Activated naive CD4-positive, alpha-beta T cell treated with anti-CD3 and anti-CD28 coated beads, Interleukin-2, amount 50 U/mL, for 16 hours (primary cell): ENCODE results near the gene C9orf50.
A peak's percentile ranks its signal among the peaks of the same experiment; 100 is the strongest.

Source experiments
- DNase-seq: peaks from one replicate; pipeline ENCODE4 v3.0.0-alpha.2; 2020

C9orf50 gene

DNA sequence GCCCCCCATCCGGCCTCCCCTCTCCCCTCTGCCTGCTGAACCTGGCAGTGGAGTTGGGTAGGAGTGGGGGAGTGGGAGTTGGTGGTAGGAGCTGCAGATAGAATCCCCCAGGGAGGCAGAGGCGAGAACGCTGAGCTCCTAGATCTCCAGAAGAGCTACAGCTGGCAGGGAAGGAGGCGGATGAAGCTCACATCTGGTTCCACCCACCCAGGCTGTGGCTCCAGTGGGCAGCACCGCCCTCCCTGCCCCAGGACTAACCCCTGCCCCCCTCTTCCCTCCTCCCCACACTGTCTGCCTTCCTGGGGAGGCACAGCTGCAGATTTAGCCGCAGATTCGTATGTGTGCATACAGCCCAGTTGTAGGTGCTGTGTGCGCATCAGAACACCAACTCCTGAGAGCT lies 34.2 kb downstream of the C9orf50 start:
- DNase-seq = no peak

DNA sequence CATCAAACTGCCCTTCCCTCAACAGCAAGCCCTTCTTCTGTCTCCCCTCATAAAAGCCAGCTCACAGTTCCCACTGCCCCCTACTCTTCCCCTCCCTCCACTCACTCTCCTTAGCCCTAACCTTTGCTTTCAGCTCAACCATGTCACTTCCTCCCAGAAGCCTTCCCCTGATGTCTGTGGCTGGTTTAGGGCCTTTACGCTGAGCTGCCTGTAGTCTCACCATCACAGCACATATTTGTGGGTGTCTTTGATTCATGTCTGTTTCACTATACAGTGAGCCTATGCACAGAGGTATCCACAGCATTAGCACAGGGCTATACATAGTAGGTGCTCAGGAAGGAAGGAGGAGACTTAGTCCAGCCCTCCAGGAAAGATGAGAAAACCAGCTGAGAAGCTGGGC lies 34.7 kb downstream of the C9orf50 start:
- DNase-seq = no peak

DNA sequence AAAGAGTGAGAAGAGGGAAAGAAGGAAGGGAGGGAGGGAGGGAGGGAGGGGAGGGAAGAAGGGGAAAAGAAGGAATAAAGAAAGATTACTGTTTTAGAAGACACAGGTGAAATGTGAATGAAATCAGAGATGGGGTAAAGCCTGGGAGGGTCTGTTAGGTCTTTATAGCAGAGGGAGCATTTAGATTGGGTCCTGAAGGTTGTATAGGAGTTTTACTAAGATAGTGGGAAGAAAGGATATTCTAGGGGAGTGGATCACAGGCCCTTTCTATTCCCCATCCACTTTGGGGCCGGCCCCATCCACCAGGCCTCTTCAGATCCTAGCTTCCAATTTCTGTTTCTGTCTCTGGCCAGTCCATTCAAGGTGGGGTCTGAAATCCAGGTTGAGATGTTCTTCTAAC lies 35.5 kb downstream of the C9orf50 start:
- DNase-seq = no peak

DNA sequence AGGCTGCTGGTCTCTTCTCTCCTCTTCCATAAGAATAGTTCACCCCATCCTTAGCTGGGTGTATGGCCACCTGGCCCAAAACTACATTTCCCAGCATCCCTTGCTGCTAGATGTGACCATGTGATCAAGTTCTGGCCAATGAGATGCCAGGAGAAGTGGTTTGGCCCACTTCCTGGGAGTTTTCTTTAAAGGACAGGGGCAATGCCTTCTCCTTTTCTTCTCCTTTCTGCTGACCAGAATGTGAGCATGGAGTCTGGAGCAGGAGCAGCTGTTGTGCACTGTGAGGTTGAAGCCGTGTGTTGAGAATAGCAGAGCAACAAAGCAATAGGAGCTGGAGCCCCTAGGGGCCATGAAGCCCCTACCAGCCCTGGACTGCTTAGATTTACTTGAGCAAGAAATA lies 36.8 kb downstream of the C9orf50 start:
- peak; percentile 57 for DNase-seq

DNA sequence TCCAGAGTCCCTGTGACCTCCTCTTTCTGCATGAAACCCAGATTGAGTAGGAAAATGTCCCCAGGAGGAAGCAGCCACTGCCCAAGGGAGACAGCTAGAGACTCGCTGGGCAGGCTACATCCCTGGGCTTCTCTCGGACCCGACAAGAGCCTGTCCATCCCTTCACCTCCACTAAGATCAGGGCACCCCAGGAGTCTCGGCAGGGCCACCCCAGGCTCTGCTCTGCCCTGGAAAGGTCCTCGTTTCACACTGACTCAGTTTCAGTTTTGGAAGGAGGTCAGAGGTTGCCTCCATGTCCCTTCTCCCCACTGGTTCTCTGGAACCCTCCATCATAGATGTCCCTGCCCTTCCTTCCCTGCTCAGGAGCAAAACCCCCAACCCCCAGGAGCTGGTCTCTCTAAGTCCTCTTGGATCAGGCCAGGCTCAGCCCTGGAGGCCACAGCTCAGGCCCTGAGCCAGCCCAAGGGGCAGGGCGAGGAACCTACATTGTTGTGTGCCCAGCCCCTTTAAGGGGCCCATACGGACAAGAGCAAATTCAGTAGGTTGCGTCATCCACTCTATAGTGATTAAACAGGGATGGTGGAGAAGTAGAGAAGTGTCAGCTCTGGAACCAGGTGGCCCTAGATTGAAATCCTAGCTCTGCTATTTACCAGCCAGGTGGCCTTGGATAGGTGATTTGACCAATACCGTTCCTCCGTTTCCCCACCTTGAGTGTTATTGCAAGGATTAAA lies 37.4 kb downstream of the C9orf50 start:
- DNase-seq = no peak

DNA sequence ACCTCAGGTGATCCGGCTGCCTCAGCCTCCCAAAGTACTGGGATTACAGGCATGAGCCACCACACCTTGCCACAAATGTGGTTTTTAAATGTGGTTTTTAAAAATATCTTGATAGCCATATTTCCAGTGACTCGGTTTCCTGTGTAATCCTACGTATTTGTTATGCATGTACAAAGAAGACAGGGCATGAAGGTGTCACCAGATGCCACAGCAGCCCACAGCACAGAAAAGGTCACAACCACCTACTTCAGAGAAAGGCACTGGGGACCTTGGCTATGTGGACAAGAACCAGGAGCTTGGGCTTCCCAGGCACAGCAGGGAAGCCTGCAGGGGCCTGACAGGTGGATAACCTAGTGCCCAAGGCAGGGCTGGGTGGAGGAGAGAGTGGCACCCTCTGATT lies 38.0 kb downstream of the C9orf50 start:
- no peak for DNase-seq

DNA sequence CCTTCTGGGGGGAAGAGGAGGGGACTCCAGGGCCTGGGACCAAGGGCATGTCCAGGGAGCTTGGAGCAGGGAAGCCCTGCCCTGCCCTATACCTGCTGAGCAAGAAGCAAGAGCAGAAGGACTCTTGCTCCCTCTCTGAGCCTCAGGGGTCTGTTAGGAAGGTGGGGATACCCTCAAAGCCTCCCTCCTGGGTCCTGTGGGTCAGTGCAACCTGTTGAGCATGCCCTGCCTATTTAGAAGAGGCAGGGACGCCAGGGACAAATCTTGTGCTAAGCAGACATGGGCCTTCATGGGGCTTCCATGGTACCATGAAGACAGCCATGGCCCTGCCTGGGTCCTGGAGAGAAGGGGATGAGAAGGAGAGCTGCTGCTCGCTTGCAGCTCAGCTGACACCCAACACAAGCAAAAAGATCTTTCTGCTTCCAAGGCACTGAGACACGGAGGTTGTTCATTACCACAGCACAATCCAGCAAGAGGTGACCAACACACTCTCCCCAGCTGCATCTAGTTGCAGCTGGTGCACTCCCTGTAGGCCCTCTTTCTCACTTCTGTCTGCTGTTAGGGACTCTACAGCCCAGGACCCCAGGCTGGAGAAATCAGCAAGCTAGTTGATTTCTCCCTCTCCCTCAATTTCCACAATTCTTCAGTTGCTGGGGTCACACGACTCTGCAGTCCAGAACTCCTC lies 39.3 kb downstream of the C9orf50 start:
- DNase-seq = no peak

DNA sequence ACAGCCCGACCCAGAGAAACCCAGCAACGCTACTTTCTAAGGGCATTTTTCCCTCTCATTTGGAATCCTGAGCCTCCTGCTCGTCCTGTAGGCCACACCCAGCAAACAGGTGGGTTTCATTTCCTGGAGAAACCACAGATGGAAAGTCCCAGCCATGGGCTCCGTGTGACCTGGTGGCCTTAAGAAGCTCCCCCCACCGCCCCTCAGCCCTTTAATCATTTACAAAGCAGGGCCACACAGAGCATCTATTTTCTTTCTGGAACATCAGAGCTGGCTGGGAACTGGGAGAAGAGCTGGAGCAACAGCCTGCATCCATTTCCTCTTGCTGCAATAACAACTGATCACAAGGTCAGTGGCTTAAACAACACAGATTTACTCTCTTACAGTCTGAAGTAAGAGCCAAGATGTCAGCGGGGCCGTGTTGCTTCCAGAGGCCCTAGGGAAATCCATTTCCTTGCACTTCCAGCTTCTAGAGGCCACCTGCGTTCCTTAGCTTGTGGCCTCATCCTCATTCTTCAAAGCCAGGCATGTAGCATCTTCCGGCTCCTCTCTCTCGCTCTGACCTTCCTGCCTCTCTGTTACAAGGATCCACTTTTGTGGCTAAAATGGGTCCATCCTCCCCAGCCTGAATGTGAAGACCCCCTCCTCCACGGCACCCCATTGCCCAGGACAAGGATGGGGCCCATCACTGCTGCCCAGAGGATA lies 40.5 kb downstream of the C9orf50 start:
- no peak for DNase-seq

DNA sequence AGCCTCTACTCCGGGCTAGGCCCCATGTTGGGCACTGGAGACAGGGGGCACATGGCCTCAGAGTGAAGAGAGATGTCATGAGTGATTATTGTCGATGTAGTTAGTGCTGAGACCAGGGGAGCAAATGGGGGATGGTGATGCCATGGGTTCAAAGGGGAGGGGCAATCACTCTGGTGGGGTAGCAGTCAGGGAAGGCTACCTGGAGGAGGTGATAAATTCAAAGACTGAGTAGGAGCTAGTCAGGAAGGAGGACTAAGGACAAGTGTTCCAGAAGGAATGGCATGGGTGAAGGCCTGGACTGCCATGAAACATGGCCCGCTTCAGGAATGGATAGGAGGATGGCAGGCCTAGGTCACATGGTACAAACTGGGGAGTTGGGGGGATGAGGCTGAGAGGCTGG lies 41.6 kb downstream of the C9orf50 start:
- no peak for DNase-seq

DNA sequence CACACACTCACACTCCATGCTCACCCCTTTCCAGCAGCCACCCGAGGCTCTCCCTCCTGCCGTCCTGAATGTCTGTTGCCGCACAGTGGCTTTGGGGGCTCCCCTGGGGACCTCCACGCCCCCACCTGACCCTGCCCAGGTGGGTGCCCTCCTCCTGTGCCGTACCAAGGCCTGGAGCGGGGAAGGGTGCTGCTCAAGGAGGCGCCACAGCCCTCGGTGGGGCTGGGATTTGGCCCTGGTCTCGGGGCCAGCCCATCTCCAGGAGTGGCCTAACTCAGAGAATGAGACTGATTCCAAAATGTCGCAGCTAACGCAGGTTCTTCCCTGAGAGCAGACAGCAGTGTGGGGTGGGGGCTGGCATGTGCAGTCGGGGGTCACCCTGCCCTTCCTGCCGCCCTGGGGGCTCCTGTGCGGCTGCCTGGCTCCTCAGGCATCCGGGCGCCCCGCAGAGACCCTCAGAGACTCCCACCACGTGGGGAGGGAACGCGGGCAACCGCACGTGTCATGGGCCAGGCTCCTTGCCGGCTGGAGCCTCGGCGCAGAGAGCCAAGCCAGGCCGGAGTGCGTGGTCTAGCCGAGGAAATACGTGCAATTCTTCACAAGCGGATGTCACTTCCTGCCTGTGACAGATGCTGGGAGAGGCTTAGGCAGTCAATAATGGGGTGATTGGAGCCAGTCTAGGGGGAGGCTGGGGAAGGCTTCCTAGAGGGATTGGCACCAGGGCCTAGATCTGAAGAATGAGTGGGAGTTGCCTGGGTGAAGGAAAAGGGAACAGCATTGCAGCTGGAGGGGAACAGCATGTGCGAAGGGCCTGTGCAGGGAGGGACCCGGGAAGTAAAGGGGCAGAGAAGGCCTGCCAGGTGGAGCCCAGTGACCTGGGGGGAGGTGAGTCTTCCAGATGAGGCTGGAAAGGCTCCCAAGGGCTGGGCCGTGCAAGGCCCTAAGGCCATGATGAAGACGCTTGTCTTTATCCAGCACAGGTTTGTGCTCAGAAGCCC lies 44.1 kb downstream of the C9orf50 start:
- no peak for DNase-seq

DNA sequence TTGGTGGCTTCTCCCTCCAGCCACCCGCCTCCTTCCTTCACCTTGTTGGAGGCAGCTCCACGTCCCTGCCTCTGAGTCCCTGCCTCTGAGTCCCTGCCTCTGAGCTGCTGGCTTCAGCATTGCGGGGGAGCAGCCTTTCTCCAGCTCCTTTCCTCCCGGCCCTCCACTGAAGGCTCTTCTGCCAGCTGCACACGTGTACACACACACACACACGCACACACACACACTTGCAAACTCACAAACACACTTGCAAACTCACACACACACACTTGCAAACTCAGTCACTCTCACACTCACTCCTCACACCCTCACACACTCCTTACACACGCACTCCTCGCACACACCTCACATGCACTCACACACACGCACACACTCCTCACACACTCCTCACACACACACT lies 45.1 kb downstream of the C9orf50 start:
- no peak for DNase-seq

DNA sequence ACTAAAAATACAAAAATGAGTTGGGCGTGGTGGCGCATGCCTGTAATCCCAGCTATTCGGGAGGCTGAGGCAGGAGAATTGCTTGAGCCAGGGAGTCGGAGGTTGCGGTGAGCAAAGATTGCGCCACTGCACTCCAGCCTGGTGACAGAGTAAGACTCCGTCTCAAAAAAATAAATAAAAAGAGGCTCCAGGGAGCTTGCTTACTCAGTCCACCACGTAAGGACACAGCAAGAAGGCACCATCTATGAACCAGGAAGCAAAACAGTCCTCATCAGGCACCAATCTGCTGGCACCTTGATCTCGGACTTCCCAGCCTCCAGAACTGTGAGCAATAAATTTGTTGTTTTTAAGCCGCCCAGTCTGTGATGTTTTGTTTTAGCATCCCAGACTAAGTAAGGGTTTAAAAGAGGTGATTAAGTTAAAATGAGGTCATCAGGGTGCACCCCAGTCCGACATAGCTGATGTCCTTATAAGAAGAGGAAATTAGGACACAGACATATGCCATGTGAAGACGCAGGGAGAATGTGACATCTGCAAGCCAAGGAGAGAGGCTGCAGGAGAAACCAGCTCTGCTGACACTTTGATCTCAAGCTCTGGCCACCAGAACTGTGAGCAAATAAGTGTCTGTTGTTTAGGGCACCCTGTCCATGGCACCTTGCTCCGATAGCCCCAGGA lies 45.9 kb downstream of the C9orf50 start:
- no peak for DNase-seq

DNA sequence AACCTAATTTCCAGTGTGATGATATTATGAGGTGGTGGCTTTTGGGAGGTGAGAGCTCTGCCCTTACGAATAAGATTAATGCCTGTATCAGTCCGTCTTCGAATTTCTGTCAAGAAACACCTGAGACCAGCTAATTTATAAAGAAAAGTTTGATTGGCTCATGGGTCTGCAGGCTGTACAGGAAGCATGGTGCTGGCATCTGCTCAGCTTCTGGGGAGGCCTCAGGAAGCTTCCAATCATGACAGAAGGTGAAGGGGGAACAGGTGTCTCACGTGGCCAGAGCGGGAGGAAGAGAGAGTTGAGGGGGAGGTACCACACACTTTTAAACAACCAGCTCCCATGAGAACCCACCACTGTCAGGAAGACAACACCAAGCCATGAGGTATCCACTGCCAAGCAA lies 46.9 kb downstream of the C9orf50 start:
- no peak for DNase-seq

DNA sequence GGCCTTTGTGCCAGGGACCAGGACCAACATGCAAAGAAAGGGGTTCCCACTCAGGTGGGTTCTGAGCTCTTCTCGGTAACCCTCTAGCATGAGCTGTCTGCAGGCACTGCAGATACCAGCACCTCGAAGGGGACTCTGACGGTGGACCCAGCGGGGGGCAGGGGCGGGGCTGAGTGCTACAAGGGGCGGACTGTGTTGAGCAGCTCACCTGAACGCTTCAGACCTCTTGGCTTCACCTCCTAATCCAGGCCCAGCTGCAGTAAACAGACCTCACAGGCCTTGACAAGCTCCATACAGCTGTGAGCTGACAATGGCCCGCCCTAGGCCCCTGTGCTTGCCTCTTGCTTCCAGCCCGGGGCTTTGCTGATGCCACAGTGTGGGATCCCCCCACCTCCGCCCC lies 48.4 kb downstream of the C9orf50 start:
- no peak for DNase-seq

DNA sequence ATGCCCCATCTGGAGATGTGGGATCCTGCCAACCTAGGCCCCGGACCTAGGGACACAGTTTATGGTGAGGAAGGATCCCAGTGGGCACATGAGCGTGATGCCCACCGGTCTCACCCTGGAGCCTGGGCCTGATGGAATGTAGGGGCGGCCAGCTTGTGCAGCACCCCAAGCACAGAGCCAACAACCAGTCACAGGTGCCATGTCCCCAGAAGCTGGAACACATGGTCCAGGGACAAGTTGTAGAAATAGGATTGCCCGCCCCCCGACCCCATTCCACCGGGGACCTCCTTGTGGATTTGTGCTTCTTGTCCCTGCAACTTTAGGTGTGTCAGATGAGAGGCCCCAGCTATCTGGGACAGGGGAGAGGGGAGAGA lies 48.9 kb downstream of the C9orf50 start:
- no peak for DNase-seq

DNA sequence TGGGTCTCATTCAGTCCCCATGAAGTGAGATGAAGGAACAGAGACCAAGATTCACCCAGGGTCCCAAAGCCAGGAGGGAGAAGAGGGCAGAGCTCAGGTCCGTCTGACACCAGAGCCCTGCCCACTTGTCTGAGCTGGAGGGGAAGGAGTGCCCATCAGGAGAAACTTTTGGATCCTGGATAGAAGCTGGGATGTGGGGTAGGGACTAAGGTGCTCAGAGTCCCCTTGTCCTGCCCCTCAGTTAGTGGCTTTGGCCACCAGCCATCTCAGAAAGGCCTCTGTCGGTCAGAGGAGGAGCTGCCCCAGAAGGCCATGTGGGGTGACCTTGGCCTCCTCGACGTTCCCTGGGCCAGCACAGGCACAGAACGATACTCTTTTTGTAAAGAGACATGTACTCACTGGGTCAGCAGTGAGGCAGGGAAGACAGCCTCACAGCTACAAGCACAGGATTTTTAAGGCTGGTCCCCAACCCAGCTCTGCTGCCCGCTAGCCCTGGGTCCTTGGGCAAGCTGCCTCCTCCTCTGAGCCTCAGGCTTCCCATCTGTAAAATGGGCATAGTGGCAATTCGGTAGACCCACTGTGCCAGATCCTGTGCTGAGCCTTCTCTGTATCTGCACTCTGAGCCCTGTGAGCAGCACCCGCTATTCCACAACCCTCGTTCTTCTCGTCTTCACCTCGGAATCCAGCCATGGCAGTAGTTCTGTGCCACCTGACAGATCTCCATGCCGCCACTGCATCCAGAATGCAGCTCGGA lies 49.4 kb downstream of the C9orf50 start:
- DNase-seq = no peak

DNA sequence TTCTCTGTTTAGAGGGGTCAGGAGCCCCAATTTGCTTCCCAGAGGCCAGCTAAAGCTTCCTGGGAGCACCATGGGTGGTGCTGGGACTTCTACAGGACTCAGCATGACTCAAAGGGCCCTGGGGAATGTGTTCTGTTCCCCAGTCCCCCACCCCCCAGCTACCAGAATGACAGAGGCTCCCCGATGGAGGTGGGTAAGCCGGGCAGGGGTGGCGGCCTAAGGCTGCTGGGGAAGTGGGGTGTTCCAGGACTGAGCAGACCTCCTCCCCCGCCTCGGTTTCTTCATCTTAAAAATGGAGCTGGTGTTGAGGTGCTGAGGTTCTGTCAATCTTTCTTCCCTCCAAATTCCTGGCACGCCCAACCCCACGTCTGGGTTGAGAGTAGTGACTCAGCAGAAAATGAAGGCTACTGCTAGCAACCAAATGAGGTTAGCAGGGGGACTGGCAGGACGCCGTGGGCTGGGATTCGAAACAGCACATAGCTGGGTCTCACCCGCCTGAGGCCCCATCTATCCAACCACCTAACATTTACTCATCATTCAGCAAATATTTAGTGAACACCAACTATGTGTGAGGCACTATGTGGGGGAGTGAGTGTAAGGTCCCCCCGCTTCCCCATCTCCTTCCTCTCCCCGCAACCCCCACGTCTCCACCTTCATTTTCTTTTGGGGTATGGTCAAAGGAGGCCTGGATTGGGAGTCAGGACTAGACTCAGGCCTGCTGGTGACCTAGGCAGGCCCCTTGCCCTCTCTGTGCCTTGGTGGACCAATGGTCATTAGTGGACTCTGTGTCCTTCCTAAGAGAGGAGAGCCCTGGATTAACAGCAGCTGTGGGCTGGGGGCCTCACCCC lies 50.2 kb downstream of the C9orf50 start:
- no peak for DNase-seq

DNA sequence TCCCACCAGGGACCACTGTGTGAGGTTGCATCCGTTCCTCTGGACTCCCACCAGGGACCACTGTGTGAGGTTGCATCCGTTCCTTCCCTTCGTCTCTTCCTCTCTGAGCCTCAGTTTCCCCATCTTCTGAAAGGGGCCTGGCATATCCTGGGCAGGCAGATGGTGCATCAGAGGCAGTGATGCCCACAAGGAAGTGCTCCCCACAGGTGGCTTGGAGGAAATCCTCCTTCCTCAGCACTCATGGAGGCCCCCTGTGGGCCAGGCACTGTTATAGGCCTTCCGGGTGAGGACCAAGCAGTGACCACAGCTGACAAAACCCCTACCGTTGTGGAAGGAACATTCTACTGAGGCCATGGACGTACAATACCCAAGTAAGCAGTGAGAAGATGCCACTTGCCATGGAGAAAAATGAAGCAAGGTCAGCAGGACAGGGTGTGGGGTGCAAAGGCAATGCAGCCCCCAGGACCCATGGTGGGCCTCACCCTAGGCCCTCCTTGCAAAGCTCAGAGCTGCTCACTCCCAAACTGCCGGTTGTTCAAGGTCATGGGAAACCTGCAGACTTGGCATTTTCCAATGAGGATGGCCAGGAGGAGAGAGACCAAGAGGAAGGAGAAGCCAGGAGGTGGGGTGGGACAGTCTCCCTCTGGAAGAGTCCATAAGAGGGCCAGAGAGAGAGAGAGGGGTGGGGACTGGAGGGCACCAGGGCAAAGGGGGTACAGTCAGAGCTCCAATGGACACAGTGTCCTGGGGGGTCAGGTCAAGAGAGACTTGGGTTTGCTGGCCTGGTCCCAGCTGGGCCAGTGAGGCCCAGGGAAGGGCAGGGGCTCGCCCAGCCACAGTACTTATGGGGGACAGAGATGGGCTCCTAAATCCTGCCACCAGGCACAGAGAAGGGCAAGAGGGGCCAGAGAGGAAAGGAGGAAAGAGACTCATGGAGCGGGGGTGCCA lies 51.1 kb downstream of the C9orf50 start:
- no peak for DNase-seq
